Ecto neural progenitor cell (in vitro differentiated cells): ENCODE results near the gene PUM1.

ENCODE experiments used
- DNase-seq: peaks from one replicate; pipeline ENCODE4 v3.0.0-alpha.2; 2018; ENCODE audit warnings: low spot score

The PUM1 gene

GRCh38 chr1:30929135-30929889 is 136.2 kb downstream of the PUM1 start:
- DNase-seq: no peak

DNA sequence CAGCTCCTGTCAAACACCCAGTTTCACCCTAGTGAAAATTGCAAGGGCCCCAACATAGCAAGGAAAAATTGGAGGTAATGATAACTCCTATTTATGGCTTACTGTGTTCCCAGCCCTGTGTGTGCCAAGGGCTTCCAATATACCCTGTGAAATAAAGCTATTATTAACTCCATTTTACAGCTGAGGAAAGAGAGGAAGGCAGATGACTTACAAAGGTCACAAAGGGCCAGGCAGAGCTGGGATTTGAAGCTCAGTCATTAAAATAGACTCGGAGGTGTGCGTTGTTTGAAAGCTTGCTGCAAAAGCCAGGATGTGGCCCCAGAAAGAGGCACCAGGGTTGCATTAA is 136.8 kb downstream of the PUM1 start:
- DNase-seq: no peak

DNA sequence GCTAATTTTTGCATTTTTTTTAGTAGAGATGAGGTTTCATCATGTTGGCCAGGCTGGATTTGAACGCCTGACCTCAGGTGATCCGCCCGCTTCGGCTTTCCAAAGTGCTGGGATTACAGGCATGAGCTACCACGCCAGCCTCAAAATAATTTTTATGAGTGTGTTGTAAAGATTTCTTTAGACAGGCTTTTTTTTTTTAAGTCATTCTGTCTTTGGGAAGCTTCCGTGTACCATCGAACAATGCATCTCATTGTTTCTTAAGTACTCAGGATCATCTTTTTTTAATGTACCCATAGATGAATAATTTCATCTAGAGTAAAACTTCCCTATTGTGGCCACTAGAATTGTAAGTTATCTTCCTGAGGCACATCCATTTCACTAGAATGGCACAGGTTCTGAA is 137.3 kb downstream of the PUM1 start:
- no peak for DNase-seq

DNA sequence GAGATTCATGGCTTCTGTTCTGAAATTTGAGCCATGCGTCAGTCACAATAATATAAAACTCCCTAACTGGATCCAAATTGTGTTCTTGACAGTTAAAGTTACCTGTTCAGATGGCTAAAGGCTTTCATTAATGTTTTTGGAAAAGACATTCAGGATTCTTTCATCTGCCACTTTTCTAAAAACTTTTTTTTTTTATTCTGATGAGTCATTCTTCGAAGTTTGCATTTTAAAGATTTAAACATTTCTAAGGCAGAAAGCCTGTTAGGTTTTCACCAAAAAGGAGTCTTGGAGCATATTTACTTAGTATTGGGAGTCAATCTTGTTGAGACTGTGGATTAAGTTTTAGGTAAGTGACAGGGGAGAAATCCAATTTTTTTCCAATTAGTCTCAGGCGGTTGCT is 138.1 kb downstream of the PUM1 start:
- DNase-seq: no peak

DNA sequence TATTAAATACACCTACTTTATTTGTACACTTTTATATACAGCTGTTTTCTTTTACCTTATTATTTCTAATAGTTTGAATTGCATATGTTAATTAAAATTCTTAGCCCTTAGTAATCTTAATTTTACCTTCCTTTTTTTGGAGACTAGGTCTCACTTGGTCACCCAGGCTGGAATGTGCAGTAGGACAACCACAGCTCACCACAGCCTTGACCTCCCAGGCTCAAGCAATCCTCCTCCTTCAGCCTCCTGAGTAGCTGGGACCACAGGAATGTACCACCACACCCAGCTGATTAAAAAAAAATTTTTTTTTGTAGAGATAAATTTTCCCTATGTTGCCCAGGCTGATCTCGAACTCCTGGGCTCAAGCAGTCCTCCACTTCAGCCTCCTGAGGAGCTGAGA is 141.9 kb downstream of the PUM1 start:
- no peak for DNase-seq

- DNase-seq: no peak
Measured at GRCh38 chr1:30920827-30921226, 144.7 kb downstream of the PUM1 start.

- DNase-seq: no peak
Measured at GRCh38 chr1:30919025-30919881, 146.3 kb downstream of the PUM1 start.

DNA sequence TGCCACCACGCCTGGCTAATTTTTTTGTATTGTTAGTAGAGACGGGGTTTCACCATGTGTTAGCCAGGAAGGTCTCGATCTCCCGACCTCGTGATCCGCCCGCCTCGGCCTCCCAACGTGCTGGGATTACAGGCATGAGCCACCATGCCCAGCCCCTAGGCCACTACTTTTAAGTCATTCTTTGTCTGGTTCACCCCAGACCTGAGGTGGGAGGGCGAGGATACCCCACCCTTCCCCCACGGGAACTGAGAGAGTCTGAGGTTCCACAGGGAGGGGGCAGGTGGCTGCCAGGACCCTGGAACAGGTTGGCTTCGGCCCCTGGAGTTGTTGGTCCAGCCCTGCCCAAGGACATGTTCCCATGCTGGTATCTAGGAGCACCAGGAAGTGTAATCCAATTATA is 149.2 kb downstream of the PUM1 start:
- no peak for DNase-seq

- no peak for DNase-seq
Measured at GRCh38 chr1:30915491-30916230, 149.9 kb downstream of the PUM1 start.

GRCh38 chr1:30914931-30915330 is 150.6 kb downstream of the PUM1 start:
- DNase-seq: no peak

GRCh38 chr1:30914587-30914922 is 151.0 kb downstream of the PUM1 start:
- DNase-seq: no peak

DNA sequence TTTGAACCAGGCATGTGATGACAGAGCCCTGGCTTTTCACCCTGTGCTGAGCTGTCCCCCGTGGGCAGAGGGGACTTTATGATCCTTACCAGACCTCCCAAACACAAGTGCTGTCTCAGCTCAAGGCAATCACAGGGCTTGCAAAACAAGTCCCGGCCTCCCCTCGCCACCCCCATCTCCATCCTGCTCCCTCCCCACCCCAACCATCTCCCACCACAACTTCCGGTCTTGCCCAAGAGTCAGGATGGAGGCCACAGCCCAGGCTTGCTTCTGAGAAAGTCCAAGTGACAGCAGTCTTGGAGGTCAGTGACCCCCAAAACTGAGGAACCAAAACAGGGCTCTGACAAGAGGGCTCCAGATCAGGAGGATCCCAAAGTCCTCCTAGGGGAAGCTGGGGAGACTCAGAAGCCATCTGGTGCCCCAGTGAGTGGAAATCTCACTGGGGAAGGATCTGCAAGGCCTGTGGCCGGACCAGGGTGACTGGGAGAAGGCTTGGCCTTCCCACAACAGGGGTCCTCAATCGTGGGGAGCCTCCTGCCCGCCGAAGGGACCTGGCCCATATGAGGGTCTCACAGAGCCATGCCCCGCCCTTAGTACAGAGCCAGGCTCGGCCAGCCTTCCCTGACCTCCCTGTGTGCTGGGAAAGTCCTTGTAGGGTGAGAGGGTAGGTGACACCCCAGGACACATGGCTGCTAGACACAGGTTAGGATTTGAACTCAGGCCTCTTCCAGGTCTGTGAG is 152.4 kb downstream of the PUM1 start:
- no peak for DNase-seq

GRCh38 chr1:30912224-30912623 is 153.3 kb downstream of the PUM1 start:
- no peak for DNase-seq

DNA sequence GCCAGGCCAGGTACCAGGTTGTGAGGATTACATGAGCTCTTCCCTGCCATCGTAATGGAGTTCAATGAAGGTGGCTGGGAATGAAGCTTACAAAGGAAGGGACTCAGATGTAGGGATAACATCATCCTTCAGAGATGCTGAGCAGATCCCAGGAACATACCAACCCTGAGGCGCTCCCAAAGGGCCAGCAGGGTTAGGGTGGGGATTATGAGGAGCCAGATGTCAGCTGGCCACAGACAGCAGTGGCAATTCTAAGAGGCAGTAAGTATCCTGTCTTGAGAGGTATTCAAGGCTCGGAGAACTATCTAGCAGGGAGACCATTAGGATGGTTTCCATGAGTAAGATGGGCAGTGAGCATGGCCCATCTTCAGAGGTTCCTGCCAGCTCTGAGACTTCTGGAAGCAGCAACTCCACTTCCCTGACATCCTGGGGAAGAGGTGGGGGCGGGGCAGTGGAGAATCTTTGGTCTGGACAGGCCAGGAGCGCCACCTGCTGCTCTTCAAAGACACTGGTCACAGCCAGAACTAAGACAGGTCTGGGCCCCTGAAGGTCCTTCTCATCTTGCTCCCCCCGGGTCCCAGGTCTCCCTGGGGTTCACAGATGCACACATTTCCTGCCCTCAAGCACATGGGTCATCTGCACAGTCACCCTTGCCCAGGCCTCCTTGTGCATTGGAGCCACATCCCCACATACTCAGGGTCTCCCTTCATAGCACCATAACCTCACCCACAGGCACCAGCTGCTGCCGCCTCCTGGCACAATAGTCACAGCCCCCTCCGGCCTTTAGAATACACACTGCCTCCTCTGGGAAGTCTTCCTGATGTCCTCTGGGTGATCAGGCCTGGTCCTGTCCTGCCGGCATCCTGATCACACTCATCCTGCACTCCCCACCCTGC is 154.2 kb downstream of the PUM1 start:
- DNase-seq: peak; percentile 89

DNA sequence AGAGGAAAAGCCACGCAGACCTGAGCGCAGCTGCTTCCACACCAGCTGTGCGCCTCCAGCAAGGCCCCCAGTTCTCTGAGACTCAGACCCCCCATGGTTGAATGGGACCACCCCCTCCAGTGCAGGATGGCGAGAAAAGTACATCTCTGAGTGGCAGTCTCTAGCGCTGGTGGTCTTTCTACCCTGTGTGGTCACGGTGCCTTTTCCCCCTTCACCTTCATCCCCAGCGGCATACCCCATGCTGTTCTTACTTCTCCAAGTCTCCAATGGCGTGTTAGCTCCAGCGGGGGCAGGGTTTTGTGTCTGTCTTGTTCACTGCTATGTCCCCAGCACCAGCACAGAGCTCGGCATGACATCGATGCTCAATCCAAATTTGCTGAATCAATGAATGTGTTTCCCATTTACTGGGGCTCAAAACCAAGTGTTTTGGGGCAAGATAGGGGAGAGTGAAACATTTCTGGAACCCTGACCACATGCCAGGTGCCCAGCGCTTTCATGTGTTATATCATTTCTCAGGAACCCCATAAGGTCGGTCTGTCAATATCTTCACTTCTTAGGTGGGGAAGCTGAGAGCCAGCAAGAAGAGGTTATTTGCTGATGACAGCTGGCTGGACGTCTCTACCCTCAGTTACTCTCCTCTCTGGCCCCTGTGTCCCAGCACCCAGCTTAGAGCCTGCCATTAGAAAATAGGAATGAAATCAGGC is 156.0 kb downstream of the PUM1 start:
- DNase-seq: no peak

GRCh38 chr1:30908696-30909364 is 156.7 kb downstream of the PUM1 start, which contains the start of gene SDC3:
SDC3 (minus strand) TSS chr1:30908758; CDS start chr1:30908586, 172 bp downstream.
- DNase-seq: peak; percentile 71

DNA sequence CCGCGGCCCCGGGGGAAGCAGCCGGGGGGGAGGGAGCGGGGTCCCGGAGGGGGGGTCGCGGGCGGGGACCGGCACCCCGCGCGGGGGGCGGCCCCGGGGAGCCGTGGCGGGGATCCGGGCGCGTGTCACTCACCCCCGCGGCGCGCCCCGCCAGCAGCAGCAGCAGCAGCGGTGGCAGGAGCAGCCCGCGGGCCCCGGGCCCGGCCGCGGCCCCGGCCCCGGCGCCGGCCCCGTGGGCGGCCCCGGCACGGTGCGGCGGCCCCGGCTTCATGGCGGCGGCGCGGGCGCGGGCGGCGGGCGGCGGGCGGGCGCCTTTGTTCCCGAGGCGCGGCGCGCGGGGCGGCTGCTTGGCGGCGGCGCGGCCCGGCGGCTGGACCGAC is 157.2 kb downstream of the PUM1 start:
- DNase-seq: no peak

DNA sequence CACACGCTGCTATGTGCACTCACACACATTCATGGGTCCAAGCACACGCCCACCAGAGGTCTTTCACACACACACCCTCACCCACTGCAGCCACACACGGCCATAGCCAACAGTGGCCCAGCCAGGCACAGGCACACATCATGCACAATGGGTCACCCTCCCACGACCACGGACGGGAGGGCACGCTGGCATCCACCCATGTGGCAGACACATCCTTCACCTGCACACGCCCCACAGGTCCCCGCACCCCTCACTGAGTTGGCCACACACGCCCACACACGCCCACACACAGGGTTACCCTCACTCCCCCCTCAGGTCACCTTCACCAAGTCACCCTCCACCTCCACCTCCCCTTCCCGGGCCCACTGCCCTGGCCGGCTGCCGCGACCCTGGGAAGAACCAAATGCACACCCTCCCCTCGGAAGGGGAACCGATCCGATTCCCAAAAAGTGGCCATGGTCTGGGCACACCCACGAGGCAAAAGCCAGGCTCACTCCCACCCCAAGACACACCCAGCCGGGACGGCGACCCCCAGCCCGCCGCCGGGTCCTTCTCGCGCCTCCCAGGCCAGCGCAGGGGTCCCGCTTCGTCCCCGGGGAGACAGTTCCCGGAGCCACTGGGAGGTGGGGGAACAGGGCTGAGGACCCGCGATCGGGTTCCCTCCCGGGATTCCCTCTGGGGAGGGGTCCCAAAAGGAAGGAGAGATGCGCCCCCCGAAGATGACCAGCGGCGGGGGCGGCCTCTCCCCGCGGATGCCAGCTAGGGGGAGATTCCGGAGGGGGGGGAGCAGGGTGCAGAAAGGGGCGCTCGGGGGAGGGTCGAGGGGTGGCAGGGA is 157.8 kb downstream of the PUM1 start:
- DNase-seq: no peak
